Measurements from ENCODE around the gene LRRC73.
"Not testable (repeated sequence)": the region's sequence is repeated elsewhere in the genome, so short reads cannot be mapped to it uniquely, and the experiment has no call there.

The LRRC73 gene

DNA sequence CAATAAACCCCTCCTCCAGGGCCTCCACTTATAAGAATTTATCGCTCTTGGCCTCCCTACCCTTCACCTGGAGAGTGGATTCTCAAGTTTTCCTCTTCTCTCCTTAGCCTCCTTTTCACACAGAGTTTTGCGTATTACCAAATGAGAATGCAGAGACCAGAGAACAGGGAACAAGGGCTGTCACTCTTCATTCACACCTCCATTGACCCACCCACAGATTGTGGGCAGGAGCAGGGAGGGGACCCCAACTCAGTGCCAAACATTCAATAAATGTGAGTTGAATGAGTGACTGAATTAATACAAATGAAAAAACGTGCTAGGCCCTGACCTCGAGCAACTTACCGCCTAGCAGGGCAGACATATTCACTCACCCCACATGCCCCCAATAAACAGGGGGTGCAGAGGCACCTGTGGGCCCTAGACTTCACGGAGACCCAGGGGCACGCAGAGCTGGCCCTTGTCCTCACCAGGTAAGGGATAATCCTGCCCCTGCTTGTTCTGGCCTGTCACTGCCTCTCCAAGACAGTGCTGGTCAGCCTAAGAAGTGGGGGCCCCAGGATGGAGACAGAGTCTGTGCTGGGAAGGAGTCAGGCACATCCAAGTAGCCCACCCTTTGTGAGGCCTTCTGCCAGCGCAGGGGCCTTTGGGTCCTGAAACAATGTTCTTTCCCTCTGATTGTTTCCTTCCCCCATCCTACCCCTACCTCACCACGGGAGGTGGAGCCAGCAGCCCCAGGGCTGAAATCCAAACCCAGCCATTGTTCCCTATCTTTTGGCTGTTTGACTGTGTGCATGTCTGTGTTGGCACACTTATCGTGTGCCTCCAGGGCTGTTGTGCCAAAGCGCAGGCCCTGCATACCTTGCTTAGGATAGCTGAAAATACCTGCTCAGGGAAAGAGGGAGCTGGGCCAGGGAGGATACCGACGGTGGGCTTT, 41.1 kb downstream of the LRRC73 start:
- no peak for DNase-seq (ENCODE audit: insufficient read length, low spot score)
- FAIRE-seq: no peak
- no peak for TF ChIP-seq PAX5 (IDR thresholded peaks at IDR 0.05; ENCODE audit: insufficient read depth, low read length, severe bottlenecking)
- no peak for TF ChIP-seq POLR2AphosphoS5 (IDR thresholded peaks at IDR 0.05; ENCODE audit: low read depth, low read length)
- no peak for TF ChIP-seq TAF1 (IDR thresholded peaks at IDR 0.05; ENCODE audit: low read depth, low read length)
- TF ChIP-seq POLR2A (IDR thresholded peaks at IDR 0.05; ENCODE audit: low read depth, low read length): no peak
- no peak for TF ChIP-seq SPI1 (IDR thresholded peaks at IDR 0.05; ENCODE audit: low read depth, low read length)
- TF ChIP-seq POU2F2 (IDR thresholded peaks at IDR 0.05; ENCODE audit: low read depth, low read length): no peak

- TF ChIP-seq SPI1 (IDR thresholded peaks at IDR 0.05; ENCODE audit: low read depth, low read length) (no peak), POU2F2 (IDR thresholded peaks at IDR 0.05; ENCODE audit: low read depth, low read length) (no peak), POLR2A (IDR thresholded peaks at IDR 0.05; ENCODE audit: low read depth, low read length) (no peak), TAF1 (IDR thresholded peaks at IDR 0.05; ENCODE audit: low read depth, low read length) (no peak), PAX5 (IDR thresholded peaks at IDR 0.05; ENCODE audit: insufficient read depth, low read length, severe bottlenecking) (no peak), POLR2AphosphoS5 (IDR thresholded peaks at IDR 0.05; ENCODE audit: low read depth, low read length) (no peak)
- DNase-seq (ENCODE audit: insufficient read length, low spot score) (no peak), FAIRE-seq (no peak)
Observed at GRCh38 chr6:43468240-43468639, 41.9 kb downstream of the LRRC73 start.

- DNase-seq (ENCODE audit: insufficient read length, low spot score) (no peak), FAIRE-seq (no peak)
- TF ChIP-seq TAF1 (IDR thresholded peaks at IDR 0.05; ENCODE audit: low read depth, low read length): no peak
- TF ChIP-seq POLR2AphosphoS5 (IDR thresholded peaks at IDR 0.05; ENCODE audit: low read depth, low read length): no peak
- TF ChIP-seq PAX5 (IDR thresholded peaks at IDR 0.05; ENCODE audit: insufficient read depth, low read length, severe bottlenecking): no peak
Observed at GRCh38 chr6:43467752-43468151, 42.4 kb downstream of the LRRC73 start.

- not testable (repeated sequence) for FAIRE-seq; DNase-seq (ENCODE audit: insufficient read length, low spot score)
Observed at GRCh38 chr6:43467265-43467664, 42.9 kb downstream of the LRRC73 start.

DNA sequence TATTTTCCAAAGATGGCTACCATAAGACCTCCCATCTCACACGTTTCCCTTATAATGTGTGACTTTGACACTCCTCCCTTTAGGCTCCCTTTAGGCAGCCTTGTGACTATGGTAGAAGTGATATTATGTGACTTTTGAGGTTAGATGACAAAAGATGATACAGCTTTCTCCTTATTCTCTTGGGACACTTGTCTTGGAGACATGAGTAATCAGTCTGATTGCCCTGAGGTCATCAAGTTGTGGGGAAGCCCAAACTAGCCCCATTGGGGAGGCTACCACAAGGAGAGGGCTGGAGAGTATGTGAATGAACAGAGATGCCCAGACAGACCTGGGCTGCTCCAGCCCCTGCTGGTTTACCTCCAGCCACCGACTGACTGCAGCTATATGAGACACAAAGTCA, 44.2 kb downstream of the LRRC73 start:
- DNase-seq (ENCODE audit: insufficient read length, low spot score) (no peak), FAIRE-seq (no peak)
- TF ChIP-seq POLR2A (IDR thresholded peaks at IDR 0.05; ENCODE audit: low read depth, low read length): no peak
- no peak for TF ChIP-seq POU2F2 (IDR thresholded peaks at IDR 0.05; ENCODE audit: low read depth, low read length)
- TF ChIP-seq SPI1 (IDR thresholded peaks at IDR 0.05; ENCODE audit: low read depth, low read length): no peak
- no peak for TF ChIP-seq POLR2AphosphoS5 (IDR thresholded peaks at IDR 0.05; ENCODE audit: low read depth, low read length)
- no peak for TF ChIP-seq PAX5 (IDR thresholded peaks at IDR 0.05; ENCODE audit: insufficient read depth, low read length, severe bottlenecking)
- TF ChIP-seq TAF1 (IDR thresholded peaks at IDR 0.05; ENCODE audit: low read depth, low read length): no peak

- no peak for DNase-seq (ENCODE audit: insufficient read length, low spot score)
- no peak for FAIRE-seq
- no peak for TF ChIP-seq SPI1 (IDR thresholded peaks at IDR 0.05; ENCODE audit: low read depth, low read length)
- no peak for TF ChIP-seq PAX5 (IDR thresholded peaks at IDR 0.05; ENCODE audit: insufficient read depth, low read length, severe bottlenecking)
- TF ChIP-seq POLR2A (IDR thresholded peaks at IDR 0.05; ENCODE audit: low read depth, low read length): no peak
- TF ChIP-seq POLR2AphosphoS5 (IDR thresholded peaks at IDR 0.05; ENCODE audit: low read depth, low read length): no peak
- TF ChIP-seq TAF1 (IDR thresholded peaks at IDR 0.05; ENCODE audit: low read depth, low read length): no peak
- no peak for TF ChIP-seq POU2F2 (IDR thresholded peaks at IDR 0.05; ENCODE audit: low read depth, low read length)
Observed at GRCh38 chr6:43464337-43464736, 45.8 kb downstream of the LRRC73 start.

DNA sequence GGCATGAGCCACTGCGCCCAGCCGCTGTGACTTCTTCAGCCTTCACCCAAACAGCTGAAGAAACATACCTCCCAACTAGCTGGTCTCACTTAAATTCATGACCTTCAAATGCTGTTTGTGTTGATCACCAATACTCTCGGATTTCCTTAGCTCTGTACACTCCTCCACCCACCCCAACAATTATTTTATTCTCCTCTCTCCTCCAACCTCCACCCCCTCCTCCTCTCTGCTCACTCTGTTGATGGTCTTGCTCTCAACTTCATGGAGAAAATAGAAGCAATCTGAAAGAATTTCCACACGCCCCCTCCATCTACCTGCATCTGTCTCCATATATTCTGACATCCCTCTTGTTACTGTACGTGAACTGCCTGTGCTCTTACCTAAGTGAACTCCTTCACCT, 48.2 kb downstream of the LRRC73 start:
- DNase-seq (ENCODE audit: insufficient read length, low spot score): no peak
- FAIRE-seq: no peak
- no peak for TF ChIP-seq POLR2A (IDR thresholded peaks at IDR 0.05; ENCODE audit: low read depth, low read length)
- no peak for TF ChIP-seq SPI1 (IDR thresholded peaks at IDR 0.05; ENCODE audit: low read depth, low read length)
- no peak for TF ChIP-seq POU2F2 (IDR thresholded peaks at IDR 0.05; ENCODE audit: low read depth, low read length)
- no peak for TF ChIP-seq TAF1 (IDR thresholded peaks at IDR 0.05; ENCODE audit: low read depth, low read length)
- TF ChIP-seq PAX5 (IDR thresholded peaks at IDR 0.05; ENCODE audit: insufficient read depth, low read length, severe bottlenecking): no peak
- no peak for TF ChIP-seq POLR2AphosphoS5 (IDR thresholded peaks at IDR 0.05; ENCODE audit: low read depth, low read length)

DNA sequence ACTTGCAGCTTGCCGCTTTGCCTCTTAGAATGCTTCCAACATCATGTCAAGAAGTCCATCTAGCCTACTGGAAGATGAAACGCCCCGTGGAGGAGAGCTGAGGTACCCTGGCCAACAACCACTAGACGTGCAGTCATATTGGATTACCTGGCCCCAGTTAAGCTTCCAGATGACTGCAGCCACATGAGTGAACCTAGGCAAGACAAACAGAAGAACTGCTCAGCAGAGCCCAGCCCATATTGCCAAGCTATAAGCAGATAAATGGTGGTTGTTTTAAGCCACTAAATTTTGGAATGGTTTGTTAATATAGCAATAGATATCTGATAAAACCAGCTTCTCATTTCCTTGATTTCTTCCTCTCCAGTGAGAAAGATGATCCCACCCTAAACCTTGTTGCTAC, 50.1 kb downstream of the LRRC73 start:
- TF ChIP-seq POU2F2 (IDR thresholded peaks at IDR 0.05; ENCODE audit: low read depth, low read length): no peak
- TF ChIP-seq SPI1 (IDR thresholded peaks at IDR 0.05; ENCODE audit: low read depth, low read length): no peak
- TF ChIP-seq POLR2AphosphoS5 (IDR thresholded peaks at IDR 0.05; ENCODE audit: low read depth, low read length): no peak
- TF ChIP-seq PAX5 (IDR thresholded peaks at IDR 0.05; ENCODE audit: insufficient read depth, low read length, severe bottlenecking): no peak
- no peak for TF ChIP-seq TAF1 (IDR thresholded peaks at IDR 0.05; ENCODE audit: low read depth, low read length)
- TF ChIP-seq POLR2A (IDR thresholded peaks at IDR 0.05; ENCODE audit: low read depth, low read length): no peak
- FAIRE-seq (no peak), DNase-seq (ENCODE audit: insufficient read length, low spot score) (no peak)

DNA sequence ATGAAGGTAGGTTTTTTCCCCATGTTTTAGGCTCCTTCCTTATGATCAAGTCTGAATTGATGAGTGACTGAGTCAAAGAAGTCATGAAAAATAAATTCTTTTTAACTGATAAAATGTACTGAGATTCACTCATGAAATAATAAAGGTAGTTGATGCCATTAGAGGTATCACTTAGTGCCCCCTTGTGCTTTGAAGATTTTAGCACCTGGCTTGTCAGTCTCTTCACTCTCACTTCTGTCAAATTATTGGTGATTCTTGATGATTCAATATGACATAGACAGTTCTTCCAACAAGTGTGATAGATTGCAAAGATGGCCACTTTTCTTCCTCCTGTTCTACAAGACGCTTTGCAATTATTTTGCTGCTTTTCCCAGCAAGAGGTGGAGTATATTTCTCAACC, 50.6 kb downstream of the LRRC73 start:
- no peak for FAIRE-seq
- TF ChIP-seq POU2F2 (IDR thresholded peaks at IDR 0.05; ENCODE audit: low read depth, low read length) (no peak), POLR2AphosphoS5 (IDR thresholded peaks at IDR 0.05; ENCODE audit: low read depth, low read length) (no peak), TAF1 (IDR thresholded peaks at IDR 0.05; ENCODE audit: low read depth, low read length) (no peak), POLR2A (IDR thresholded peaks at IDR 0.05; ENCODE audit: low read depth, low read length) (no peak), PAX5 (IDR thresholded peaks at IDR 0.05; ENCODE audit: insufficient read depth, low read length, severe bottlenecking) (no peak), SPI1 (IDR thresholded peaks at IDR 0.05; ENCODE audit: low read depth, low read length) (no peak)
- DNase-seq (ENCODE audit: insufficient read length, low spot score): no peak

GRCh38 chr6:43458154-43458553, 52.0 kb downstream of the LRRC73 start:
- FAIRE-seq: not testable (repeated sequence)

More at GRCh38 chr6:43458154-43458553, 52.0 kb downstream of the LRRC73 start:
- DNase-seq (ENCODE audit: insufficient read length, low spot score): not testable (repeated sequence)

Measured in GM12891 (cell line).